ENCODE results near the gene POLN.

The POLN gene

DNA sequence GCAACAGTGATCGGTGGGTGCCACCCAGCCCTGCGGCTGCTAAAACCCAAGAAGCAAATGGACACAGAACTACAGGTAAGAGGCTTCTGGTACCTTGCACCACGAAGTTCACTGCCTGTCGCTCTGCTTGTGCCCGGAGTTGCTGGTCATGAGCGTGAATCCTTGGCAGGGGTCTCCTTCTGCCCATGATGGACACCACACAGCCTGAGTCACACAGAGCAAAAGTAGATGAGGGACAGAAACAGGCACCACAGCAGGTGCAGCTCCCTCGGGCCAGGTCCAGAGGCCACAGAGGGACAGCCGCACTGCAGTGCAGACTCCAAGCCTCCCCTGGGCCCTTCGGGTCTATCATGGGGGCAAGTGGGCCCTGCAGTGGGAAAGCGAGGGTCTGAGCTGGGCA is 160.4 kb downstream of the POLN start:
- POLR2A ChIA-PET, result no interaction called here

DNA sequence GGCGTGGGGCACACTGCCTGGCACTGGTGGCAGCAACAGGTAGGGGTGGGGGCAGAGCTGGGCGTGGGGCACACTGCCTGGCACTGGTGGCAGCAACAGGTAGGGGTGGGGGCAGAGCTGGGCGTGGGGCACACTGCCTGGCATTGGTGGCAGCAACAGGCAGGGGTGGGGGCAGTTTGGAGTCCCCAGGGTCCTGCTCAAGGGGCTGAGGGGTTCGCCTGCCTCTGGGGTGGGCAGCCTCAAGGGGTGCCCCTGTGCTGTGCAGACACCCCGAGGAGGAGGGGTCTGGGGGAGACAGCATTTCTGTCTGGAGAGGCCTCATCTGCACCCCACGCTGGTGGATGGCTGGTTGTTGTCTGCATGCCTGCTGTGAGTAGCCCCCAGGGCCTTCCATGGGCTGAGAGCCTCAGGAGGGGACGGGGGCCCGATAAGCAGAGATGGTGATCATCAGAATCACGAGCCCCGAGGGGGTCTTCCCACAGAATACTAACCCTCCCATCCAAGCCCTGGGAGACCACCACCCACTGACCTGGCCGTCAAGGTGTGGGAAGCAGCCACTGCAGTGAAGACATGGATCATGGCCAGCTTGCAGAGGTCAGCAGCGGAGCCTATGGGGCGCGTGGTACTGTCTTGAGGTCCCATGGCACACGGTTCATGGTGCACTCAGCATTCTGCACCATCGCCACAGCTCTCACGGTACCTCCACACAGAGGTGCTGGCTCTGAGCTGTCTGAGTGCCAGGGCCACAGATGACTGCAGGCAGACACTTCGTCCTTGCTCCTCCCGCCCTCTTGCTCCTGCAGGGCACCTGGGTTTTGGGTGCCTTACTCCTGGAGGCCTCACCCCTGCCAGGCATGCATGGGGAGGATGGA is 161.3 kb downstream of the POLN start:
- Histone ChIP-seq H3K27me3 (replicated peaks in 2 of 5; ENCODE audit: control insufficient read depth in 4 of 5, insufficient read depth in 5 of 5, low read length in 4 of 5) (peaks cover 0 to 3% (median 0%) of the 10 kb centered on the region in 5 experiments), H3K36me3 (ENCODE audit: control insufficient read depth in 4 of 4, insufficient read depth in 4 of 4, low read length in 3 of 4) (no peaks in the 10 kb centered on the region), H3K27ac (ENCODE audit: insufficient read depth in 1 of 2, low read depth in 1 of 2, low read length in 2 of 2, poor library complexity in 1 of 2, severe bottlenecking in 2 of 2) (no peak overlapping the region), H3K9me3 (ENCODE audit: control extremely low read depth in 1 of 5, control insufficient read depth in 4 of 5, insufficient read depth in 2 of 5, low read depth in 1 of 5, low read length in 4 of 5) (no peaks in the 10 kb centered on the region), H3K4me3 (ENCODE audit: control insufficient read depth in 1 of 7, extremely low read depth in 1 of 7, insufficient read depth in 4 of 7, low read depth in 2 of 7, low read length in 6 of 7) (no peak overlapping the region), H3K4me1 (ENCODE audit: control extremely low read depth in 1 of 4, control insufficient read depth in 4 of 4, insufficient read depth in 4 of 4, low read length in 3 of 4) (no peaks in the 10 kb centered on the region)
- ChIA-PET CTCF (interaction anchor here (0.6 to 1.0 kb wide), 2 partner anchors 23 to 79 kb away, joined by 3 read pairs; no protein-coding TSS in a partner anchor), POLR2A (no interaction called here)
- no peak for DNase-seq
- WGBS (ENCODE audit: insufficient coverage), result 97% methylated on average over 14 of the region's 19 CpGs

More for the DNA sequence above, 160.4 kb downstream of the POLN start:
- DNase-seq, result no peak
- Histone ChIP-seq H3K36me3 (ENCODE audit: control insufficient read depth in 4 of 4, insufficient read depth in 4 of 4, low read length in 3 of 4) (no peaks in the 10 kb centered on the region), H3K4me1 (ENCODE audit: control extremely low read depth in 1 of 4, control insufficient read depth in 4 of 4, insufficient read depth in 4 of 4, low read length in 3 of 4) (no peaks in the 10 kb centered on the region), H3K27ac (ENCODE audit: insufficient read depth in 1 of 2, low read depth in 1 of 2, low read length in 2 of 2, poor library complexity in 1 of 2, severe bottlenecking in 2 of 2) (no peak overlapping the region), H3K4me3 (ENCODE audit: control insufficient read depth in 1 of 7, extremely low read depth in 1 of 7, insufficient read depth in 4 of 7, low read depth in 2 of 7, low read length in 6 of 7) (no peak overlapping the region), H3K27me3 (replicated peaks in 2 of 5; ENCODE audit: control insufficient read depth in 4 of 5, insufficient read depth in 5 of 5, low read length in 4 of 5) (peaks cover 0 to 3% (median 0%) of the 10 kb centered on the region in 5 experiments), H3K9me3 (ENCODE audit: control extremely low read depth in 1 of 5, control insufficient read depth in 4 of 5, insufficient read depth in 2 of 5, low read depth in 1 of 5, low read length in 4 of 5) (no peaks in the 10 kb centered on the region)
- CTCF ChIA-PET, result interaction anchor here (1.4 kb wide), 1 partner anchor 13 kb away, joined by 3 read pairs; no protein-coding TSS in a partner anchor
- 97% methylated on average over 8 of the region's 10 CpGs for WGBS (ENCODE audit: insufficient coverage)

DNA sequence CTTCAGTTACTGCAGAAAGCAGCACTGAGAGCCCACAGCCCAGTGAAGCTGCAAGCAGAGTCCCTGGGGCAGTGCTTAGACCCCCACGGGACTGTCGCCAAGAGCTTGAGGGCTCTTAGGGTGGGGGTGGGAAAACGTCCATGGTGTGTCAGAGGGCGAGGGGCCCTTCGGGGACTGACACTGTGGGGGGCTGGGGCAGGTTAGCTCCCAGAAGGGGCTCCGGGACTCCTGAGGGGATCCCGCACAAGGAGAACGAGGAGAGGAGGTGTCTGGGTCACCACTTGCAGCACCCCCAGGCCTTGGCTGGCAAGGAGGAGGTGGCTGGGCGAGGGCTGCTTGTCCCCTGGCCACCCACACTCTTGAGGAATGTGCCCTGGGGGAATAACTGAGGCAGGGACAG is 162.0 kb downstream of the POLN start:
- H3K4me1 ChIP-seq (ENCODE audit: control extremely low read depth in 1 of 4, control insufficient read depth in 4 of 4, insufficient read depth in 4 of 4, low read length in 3 of 4), result no peaks in the 10 kb centered on the region
- WGBS (ENCODE audit: insufficient coverage), result 98% methylated on average over 9 of the region's 9 CpGs
- H3K27ac ChIP-seq (ENCODE audit: insufficient read depth in 1 of 2, low read depth in 1 of 2, low read length in 2 of 2, poor library complexity in 1 of 2, severe bottlenecking in 2 of 2), result no peak overlapping the region
- POLR2A ChIA-PET, result no interaction called here
- H3K27me3 ChIP-seq (replicated peaks in 2 of 5; ENCODE audit: control insufficient read depth in 4 of 5, insufficient read depth in 5 of 5, low read length in 4 of 5), result peaks cover 0 to 3% (median 0%) of the 10 kb centered on the region in 5 experiments
- DNase-seq, result no peak
- CTCF ChIA-PET, result interaction anchor here (1.0 kb wide), 1 partner anchor 22 kb away, joined by 3 read pairs; no protein-coding TSS in a partner anchor
- H3K36me3 ChIP-seq (ENCODE audit: control insufficient read depth in 4 of 4, insufficient read depth in 4 of 4, low read length in 3 of 4), result no peaks in the 10 kb centered on the region
- H3K4me3 ChIP-seq (ENCODE audit: control insufficient read depth in 1 of 7, extremely low read depth in 1 of 7, insufficient read depth in 4 of 7, low read depth in 2 of 7, low read length in 6 of 7), result no peak overlapping the region
- H3K9me3 ChIP-seq (ENCODE audit: control extremely low read depth in 1 of 5, control insufficient read depth in 4 of 5, insufficient read depth in 2 of 5, low read depth in 1 of 5, low read length in 4 of 5), result no peaks in the 10 kb centered on the region

DNA sequence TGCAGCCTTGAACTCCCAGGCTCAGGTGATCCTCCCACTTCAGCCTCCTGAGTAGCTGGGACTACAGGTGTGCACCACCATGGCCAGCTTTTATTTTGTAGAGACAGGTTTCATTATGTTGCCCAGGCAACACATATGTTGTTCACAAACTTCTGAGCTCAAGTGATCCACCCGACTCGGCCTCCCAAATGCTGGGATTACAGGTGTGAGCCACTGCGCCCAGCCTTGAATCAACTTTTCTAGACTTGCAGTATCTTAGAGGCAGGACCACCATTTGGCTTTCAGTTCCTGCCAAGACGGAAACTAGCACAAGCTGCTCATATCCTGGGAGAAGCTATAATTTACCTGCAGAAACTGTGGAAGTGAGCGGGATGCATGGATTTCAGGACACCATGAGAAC is 162.9 kb downstream of the POLN start:
- Histone ChIP-seq H3K4me3 (ENCODE audit: control insufficient read depth in 1 of 7, extremely low read depth in 1 of 7, insufficient read depth in 4 of 7, low read depth in 2 of 7, low read length in 6 of 7) (no peak overlapping the region), H3K4me1 (ENCODE audit: control extremely low read depth in 1 of 4, control insufficient read depth in 4 of 4, insufficient read depth in 4 of 4, low read length in 3 of 4) (no peaks in the 10 kb centered on the region), H3K9me3 (ENCODE audit: control extremely low read depth in 1 of 5, control insufficient read depth in 4 of 5, insufficient read depth in 2 of 5, low read depth in 1 of 5, low read length in 4 of 5) (no peaks in the 10 kb centered on the region), H3K27me3 (replicated peaks in 2 of 5; ENCODE audit: control insufficient read depth in 4 of 5, insufficient read depth in 5 of 5, low read length in 4 of 5) (peaks cover 0 to 3% (median 0%) of the 10 kb centered on the region in 5 experiments), H3K36me3 (ENCODE audit: control insufficient read depth in 4 of 4, insufficient read depth in 4 of 4, low read length in 3 of 4) (no peaks in the 10 kb centered on the region), H3K27ac (ENCODE audit: insufficient read depth in 1 of 2, low read depth in 1 of 2, low read length in 2 of 2, poor library complexity in 1 of 2, severe bottlenecking in 2 of 2) (no peak overlapping the region)
- DNase-seq, result no peak
- POLR2A ChIA-PET, result no interaction called here
- 98% methylated on average over 5 of the region's 5 CpGs for WGBS (ENCODE audit: insufficient coverage)
- CTCF ChIA-PET, result no interaction called here

DNA sequence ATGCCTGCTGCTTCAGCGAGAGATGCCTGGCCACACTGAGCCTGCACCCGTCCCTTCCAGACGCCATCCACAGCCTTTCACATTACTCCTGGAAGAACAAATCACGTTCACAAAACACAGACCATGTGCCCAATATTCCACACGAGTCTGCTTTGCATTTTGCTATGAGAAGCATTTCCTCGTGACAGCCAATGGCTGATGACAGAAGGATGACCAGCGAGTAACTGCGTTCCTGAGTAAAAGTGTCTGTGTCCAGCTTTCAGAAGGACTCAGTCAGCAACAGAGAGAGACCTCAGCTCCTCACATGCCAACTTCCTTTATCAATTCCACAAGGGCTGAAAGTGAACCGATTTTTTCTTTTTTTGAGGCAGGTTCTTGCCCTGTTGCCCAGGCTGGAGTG is 163.3 kb downstream of the POLN start:
- 87% methylated on average over 8 of the region's 9 CpGs for WGBS (ENCODE audit: insufficient coverage)
- peaks cover 0 to 2% (median 0%) of the 10 kb centered on the region in 5 experiments for H3K27me3 ChIP-seq (replicated peaks in 2 of 5; ENCODE audit: control insufficient read depth in 4 of 5, insufficient read depth in 5 of 5, low read length in 4 of 5)
- DNase-seq, result no peak
- ChIA-PET CTCF (no interaction called here), POLR2A (no interaction called here)
- H3K9me3 ChIP-seq (ENCODE audit: control extremely low read depth in 1 of 5, control insufficient read depth in 4 of 5, insufficient read depth in 2 of 5, low read depth in 1 of 5, low read length in 4 of 5), result no peaks in the 10 kb centered on the region
- no peak overlapping the region for H3K4me3 ChIP-seq (ENCODE audit: control insufficient read depth in 1 of 7, extremely low read depth in 1 of 7, insufficient read depth in 4 of 7, low read depth in 2 of 7, low read length in 6 of 7)
- no peaks in the 10 kb centered on the region for H3K36me3 ChIP-seq (ENCODE audit: control insufficient read depth in 4 of 4, insufficient read depth in 4 of 4, low read length in 3 of 4)
- no peaks in the 10 kb centered on the region for H3K4me1 ChIP-seq (ENCODE audit: control extremely low read depth in 1 of 4, control insufficient read depth in 4 of 4, insufficient read depth in 4 of 4, low read length in 3 of 4)
- no peak overlapping the region for H3K27ac ChIP-seq (ENCODE audit: insufficient read depth in 1 of 2, low read depth in 1 of 2, low read length in 2 of 2, poor library complexity in 1 of 2, severe bottlenecking in 2 of 2)

DNA sequence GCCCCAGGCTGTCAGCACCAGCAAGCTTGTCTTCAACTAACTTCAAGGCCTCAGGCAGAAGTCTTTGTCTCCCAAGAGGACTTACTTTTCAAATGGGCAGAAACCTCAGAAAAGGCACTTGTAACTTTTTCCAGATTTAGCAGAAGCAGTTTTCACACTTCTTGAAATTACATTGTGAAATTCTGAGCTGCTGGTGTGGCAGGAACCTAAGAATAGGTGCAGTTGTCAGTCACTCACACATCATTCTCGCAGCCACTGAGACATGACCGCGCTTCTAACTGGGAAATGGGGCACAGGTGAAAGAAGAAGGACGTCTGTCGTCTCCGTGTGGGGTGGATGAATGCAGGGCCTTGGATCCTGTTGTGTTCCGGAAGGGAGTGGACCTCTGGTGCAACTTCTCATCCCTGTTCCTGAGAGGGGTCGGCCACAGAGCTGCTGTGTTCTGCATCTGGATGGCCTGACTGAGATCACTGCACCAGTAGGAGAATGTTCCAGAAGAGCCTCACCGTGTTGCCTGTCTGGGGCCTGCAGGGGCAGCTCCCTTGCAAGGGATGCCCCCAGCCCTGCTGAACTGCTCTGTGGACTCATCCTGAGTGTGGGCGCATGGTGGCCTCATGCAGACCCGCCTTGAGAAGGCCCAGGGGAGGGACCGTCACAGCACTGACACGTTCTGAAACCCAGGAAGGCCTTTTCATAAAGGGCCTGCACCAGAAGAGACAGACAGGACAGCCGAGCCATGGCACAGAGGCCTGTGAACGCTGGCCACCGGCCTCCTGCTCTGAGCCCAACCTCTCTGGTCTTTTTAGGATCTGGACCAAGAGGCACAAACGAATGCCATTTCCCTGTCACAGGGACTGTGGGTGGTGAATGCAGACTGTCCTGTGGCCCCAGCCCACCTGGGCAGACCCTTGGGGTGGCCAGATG is 164.1 kb downstream of the POLN start:
- Histone ChIP-seq H3K4me1 (ENCODE audit: control extremely low read depth in 1 of 4, control insufficient read depth in 4 of 4, insufficient read depth in 4 of 4, low read length in 3 of 4) (no peaks in the 10 kb centered on the region), H3K9me3 (ENCODE audit: control extremely low read depth in 1 of 5, control insufficient read depth in 4 of 5, insufficient read depth in 2 of 5, low read depth in 1 of 5, low read length in 4 of 5) (no peaks in the 10 kb centered on the region), H3K36me3 (ENCODE audit: control insufficient read depth in 4 of 4, insufficient read depth in 4 of 4, low read length in 3 of 4) (no peaks in the 10 kb centered on the region), H3K27ac (ENCODE audit: insufficient read depth in 1 of 2, low read depth in 1 of 2, low read length in 2 of 2, poor library complexity in 1 of 2, severe bottlenecking in 2 of 2) (no peak overlapping the region), H3K4me3 (ENCODE audit: control insufficient read depth in 1 of 7, extremely low read depth in 1 of 7, insufficient read depth in 4 of 7, low read depth in 2 of 7, low read length in 6 of 7) (no peak overlapping the region), H3K27me3 (replicated peaks in 2 of 5; ENCODE audit: control insufficient read depth in 4 of 5, insufficient read depth in 5 of 5, low read length in 4 of 5) (no peaks in the 10 kb centered on the region)
- DNase-seq, result no peak
- WGBS (ENCODE audit: insufficient coverage), result 90% methylated on average over 17 of the region's 17 CpGs
- ChIA-PET POLR2A (no interaction called here), CTCF (no interaction called here)

Data from common myeloid progenitor, CD34-positive (primary cell).